ENCODE measurements around the gene DNTT. TPM values are rescaled to one million over a fixed set of nuclear protein-coding genes. Genes with fewer than 3 reads are reported as not detected.

The DNTT gene
- total RNA-seq, 1 experiment from 2014 or later = not detected

DNA sequence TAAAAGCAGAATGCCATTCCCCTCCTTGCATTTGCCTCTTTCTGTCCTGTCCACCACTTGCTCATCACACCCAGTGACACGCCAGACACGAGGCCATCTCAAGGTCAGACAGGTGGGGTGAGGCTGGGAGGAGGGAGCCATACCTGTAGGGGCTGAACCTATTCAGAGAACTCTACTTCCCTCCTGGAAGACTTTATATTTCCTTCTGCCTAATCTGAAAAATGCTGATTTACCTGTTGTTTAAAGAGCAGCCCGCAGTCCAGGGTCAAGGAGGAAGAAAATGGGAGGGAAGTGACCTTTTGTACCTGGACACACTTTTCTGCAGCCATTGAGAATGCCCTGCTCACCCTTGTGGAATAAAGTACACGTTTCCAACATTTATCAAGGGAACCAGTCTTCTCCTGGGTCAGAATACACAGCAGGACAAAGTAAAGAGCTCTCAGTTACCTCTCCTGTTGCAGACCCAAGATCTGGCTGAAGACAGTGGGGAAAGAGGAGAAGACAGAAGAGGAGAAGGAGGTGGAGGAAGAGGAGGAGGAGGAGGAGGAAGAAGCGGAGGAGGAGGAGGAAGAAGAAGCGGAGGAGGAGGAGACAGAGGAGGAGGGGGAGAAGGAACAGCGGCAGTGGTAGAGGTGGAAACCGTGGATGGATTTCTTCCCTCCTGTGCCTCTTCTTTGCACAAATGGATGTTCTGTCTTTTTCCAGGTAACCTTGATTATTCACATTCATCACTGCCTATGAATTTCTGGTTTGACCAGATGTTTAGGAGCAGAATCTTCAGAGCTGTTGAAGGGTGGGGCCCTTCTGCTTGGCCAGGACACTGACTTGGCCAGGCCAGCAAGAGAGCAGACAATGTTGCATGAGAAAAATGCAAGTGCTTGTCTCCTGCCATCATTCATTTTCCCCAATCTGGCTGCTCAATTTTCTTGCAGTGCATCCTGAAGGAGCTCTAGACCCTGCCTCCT is 31.6 kb upstream of the DNTT start:
- no peak for DNase-seq (ENCODE audit: low read depth, low spot score)
- in situ Hi-C loops (cut with HindIII; ENCODE audit: low pct_unique_long_range_greater_than_20kb, low sequenced_read_pairs) = no loop called here

DNA sequence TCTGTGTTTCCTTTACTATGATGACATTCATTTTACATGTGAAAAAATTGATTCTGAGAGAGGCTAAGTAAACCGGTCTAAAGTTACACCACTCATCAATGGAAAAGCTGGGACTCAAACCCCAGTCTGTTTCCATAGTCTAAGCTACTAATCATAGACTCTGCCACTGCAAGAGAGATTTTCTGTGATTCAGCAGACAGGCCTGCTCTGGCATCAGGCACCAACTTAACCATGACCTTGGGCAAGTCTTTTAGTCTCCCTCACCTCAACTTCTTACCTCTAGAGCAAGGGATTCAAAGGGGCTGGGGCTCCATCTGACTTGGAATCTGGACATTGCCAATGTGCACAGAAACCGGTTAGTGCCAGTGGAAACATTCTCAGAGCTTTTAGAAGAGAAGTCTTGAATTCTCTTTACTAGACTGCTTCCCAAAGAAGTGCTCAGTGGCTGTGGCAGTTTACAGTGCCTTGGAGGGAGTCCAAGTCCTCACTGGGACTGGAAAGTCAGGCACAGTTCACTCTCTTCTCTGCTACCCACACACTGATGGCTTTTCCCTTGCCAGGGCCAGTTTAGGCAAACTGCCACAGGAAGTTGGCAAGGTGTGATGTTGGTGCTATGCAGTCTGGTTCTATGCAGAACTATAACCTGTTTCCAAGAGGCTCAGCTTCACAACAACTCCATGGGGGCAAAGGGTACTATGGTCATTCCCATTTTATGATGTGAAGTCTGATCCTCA is 28.4 kb upstream of the DNTT start:
- in situ Hi-C loops (cut with HindIII; ENCODE audit: low pct_unique_long_range_greater_than_20kb, low sequenced_read_pairs) = no loop called here
- DNase-seq (ENCODE audit: low read depth, low spot score) = no peak

GRCh38 chr10:96276426-96276825 is 27.8 kb upstream of the DNTT start:
- in situ Hi-C loops (cut with HindIII; ENCODE audit: low pct_unique_long_range_greater_than_20kb, low sequenced_read_pairs) = no loop called here
- DNase-seq (ENCODE audit: low read depth, low spot score) = no peak

- DNase-seq (ENCODE audit: low read depth, low spot score) = no peak
- in situ Hi-C loops (cut with HindIII; ENCODE audit: low pct_unique_long_range_greater_than_20kb, low sequenced_read_pairs) = no loop called here
Measured at GRCh38 chr10:96276831-96277230, 27.4 kb upstream of the DNTT start.

GRCh38 chr10:96279191-96279641 is 25.0 kb upstream of the DNTT start:
- in situ Hi-C loops (cut with HindIII; ENCODE audit: low pct_unique_long_range_greater_than_20kb, low sequenced_read_pairs) = no loop called here
- DNase-seq (ENCODE audit: low read depth, low spot score) = no peak

DNA sequence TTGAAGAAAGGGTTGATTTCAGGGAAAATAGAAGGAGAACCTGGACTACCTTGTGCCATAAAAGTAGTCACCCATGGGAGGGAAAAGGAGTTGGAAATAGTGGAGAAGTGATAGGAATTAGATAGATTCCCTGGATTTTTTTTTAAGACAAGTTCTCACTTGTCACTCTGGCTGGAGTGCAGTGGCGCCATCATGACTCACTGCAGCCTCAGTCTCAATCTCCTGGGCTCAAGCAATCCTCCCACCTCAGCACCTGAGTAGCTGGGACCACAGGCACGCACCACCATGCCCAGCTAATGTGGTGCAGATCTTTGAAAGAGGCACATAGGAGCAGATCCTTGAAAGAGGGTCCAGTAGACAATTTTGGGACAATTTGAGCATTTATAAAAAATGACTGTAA is 23.4 kb upstream of the DNTT start:
- in situ Hi-C loops (cut with HindIII; ENCODE audit: low pct_unique_long_range_greater_than_20kb, low sequenced_read_pairs) = no loop called here
- no peak for DNase-seq (ENCODE audit: low read depth, low spot score)

- no peak for DNase-seq (ENCODE audit: low read depth, low spot score)
- in situ Hi-C loops (cut with HindIII; ENCODE audit: low pct_unique_long_range_greater_than_20kb, low sequenced_read_pairs) = no loop called here
Measured at GRCh38 chr10:96281444-96282029, 22.7 kb upstream of the DNTT start.

- DNase-seq (ENCODE audit: low read depth, low spot score) = no peak
- in situ Hi-C loops (cut with HindIII; ENCODE audit: low pct_unique_long_range_greater_than_20kb, low sequenced_read_pairs) = no loop called here
Measured at GRCh38 chr10:96283351-96283750, 20.9 kb upstream of the DNTT start.

DNA sequence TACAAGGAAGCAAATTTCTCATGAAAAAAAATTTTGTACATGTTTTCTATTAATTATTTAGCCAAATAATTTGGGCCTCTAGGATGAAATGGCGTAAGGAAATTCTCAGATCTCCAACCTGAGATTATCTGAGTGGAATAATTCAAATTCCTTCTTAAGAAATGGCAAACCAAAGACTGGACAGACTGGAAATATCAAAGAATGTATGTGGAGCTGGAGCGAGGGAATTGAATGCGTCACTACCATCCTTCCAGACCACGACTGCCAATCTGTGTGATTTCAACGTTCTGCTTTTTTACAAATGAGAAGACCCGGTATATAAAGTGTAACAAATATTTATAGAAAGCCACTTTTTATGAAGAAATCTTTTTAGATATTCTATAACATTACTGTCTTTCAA is 20.5 kb upstream of the DNTT start:
- DNase-seq (ENCODE audit: low read depth, low spot score) = no peak
- in situ Hi-C loops (cut with HindIII; ENCODE audit: low pct_unique_long_range_greater_than_20kb, low sequenced_read_pairs) = no loop called here

GRCh38 chr10:96285331-96285752 is 18.9 kb upstream of the DNTT start:
- no peak for DNase-seq (ENCODE audit: low read depth, low spot score)
- in situ Hi-C loops (cut with HindIII; ENCODE audit: low pct_unique_long_range_greater_than_20kb, low sequenced_read_pairs) = no loop called here

- DNase-seq (ENCODE audit: low read depth, low spot score) = no peak
- in situ Hi-C loops (cut with HindIII; ENCODE audit: low pct_unique_long_range_greater_than_20kb, low sequenced_read_pairs) = no loop called here
Measured at GRCh38 chr10:96287392-96288105, 16.7 kb upstream of the DNTT start.

- in situ Hi-C loops (cut with HindIII; ENCODE audit: low pct_unique_long_range_greater_than_20kb, low sequenced_read_pairs) = no loop called here
- DNase-seq (ENCODE audit: low read depth, low spot score) = no peak
Measured at GRCh38 chr10:96288151-96288621, 16.0 kb upstream of the DNTT start.

DNA sequence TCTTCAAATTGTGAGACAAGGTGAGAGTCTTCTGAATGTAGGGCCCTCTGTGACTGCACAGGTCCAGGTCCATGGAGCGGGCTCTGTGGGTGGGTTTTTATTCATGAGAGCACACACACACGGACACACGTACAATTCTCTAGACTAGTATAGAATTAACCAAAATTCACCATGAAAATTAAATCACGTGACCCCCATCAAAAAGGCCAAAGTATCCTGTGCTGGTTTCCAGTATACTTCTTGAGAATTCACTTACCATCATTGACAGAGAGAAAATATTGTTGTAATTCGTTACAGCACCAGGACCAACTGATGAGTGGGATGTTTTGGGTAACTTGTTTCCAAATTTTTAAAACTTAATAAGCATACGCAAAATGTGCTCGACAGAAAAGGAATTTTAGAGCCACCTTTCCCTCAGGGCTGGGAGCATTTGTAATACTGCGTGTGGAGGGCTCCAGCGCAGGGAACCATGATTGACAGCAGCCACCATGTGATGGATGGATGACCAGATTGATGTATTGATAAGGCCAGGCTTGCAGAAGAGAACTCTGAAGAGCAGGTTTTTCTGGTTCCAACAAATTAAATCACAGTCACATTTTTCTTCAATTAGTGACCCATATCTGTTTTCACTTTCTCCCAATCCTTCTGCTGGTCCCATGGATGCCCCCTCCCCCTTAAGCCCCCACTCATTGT is 14.9 kb upstream of the DNTT start:
- in situ Hi-C loops (cut with HindIII; ENCODE audit: low pct_unique_long_range_greater_than_20kb, low sequenced_read_pairs) = no loop called here
- DNase-seq (ENCODE audit: low read depth, low spot score) = no peak

GRCh38 chr10:96290368-96291133 is 13.7 kb upstream of the DNTT start:
- no peak for DNase-seq (ENCODE audit: low read depth, low spot score)
- in situ Hi-C loops (cut with HindIII; ENCODE audit: low pct_unique_long_range_greater_than_20kb, low sequenced_read_pairs) = no loop called here

GRCh38 chr10:96292971-96293920 is 11.0 kb upstream of the DNTT start:
- in situ Hi-C loops (cut with HindIII; ENCODE audit: low pct_unique_long_range_greater_than_20kb, low sequenced_read_pairs) = no loop called here
- peak; percentile 60 for DNase-seq (ENCODE audit: low read depth, low spot score)

Measured in SK-MEL-5 (cell line).